GM12865 (cell line): ENCODE results near the gene PLAC9.
"Not testable (repeated sequence)": the region's sequence is repeated elsewhere in the genome, so short reads cannot be mapped to it uniquely, and the experiment has no call there.

ENCODE experiments used
- DNase-seq: peaks from one replicate; pipeline ENCODE4 v3.0.0; 2010; ENCODE audit warnings: low read depth
- H3K4me3 ChIP-seq: 2 replicates; pipeline ENCODE4 v1.5.1; 2011; ENCODE audit warnings: mild to moderate bottlenecking, low read depth, low read length, control low read depth
- CTCF ChIP-seq: IDR thresholded peaks from 2 replicates; pipeline ENCODE4 v1.5.1; 2011; ENCODE audit warnings: low read length, control low read depth, low read depth, inconsistent platforms; ENCODE audit not compliant: insufficient read depth; ENCODE audit errors: missing control alignments

PLAC9 gene

DNA sequence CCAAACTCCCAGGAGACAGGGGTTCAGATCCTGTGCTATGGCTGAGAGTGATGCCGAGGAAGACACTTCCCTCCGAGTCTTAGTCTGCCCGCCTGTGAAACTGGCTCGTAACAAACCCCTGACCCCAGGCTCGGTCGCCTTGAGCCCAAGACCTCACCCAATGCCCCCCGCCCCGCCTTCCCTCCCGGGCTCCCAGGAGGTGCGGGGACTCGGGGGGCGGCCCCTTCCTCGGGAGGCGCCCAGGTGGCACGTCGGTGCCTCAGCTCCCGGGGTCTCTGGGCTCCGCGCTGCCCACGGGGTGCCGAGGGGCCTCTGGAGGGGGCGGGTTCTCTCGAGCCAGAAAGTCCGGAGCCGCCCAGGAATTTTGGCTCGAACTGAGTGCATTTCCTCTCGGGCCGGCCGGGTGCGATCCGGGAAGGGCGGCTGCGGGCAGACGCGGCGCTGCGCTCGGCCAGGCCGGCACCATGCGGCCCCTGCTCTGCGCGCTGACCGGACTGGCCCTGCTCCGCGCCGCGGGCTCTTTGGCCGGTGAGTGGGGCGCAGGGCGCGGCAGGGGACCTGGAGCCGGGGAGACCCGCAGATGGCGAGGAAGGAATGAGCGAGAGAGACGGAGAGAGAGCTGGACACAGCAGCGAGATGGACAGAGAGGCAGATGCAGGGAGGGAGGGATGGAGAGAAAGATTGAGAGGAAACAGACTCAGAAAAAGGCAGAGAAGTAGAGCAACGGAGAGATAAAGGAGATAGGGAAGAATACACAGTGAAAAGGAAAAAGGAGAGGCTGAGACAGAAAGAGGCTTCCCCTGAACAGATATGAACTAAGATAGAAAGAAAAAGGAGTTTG is at the start of gene PLAC9:
Gene PLAC9 (plus strand): TSS at position 432 of the 841 bp plus-strand sequence. CDS start 33 bp downstream, at position 465.
- TF ChIP-seq CTCF, result no peak
- no peak within 1 kb of the TSS for H3K4me3 ChIP-seq
- no peak for DNase-seq

DNA sequence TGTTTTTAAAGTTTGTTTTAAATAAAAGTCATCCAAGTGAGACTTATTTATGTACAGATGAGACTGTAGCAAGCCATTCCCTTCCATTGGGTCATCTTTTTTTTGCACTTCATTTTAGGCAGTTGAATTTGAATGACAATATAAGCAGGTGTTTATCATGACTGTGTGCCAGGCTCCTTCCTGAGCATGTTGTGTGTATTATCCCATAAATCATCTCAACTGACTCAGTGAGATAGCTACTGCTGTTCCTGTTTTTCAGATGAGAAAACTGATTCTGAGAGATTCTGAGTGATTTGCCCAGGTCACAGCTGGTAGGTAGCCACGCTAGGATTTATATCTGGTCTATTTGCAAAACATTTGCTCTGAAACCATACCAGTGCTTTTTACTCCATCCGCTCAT is 42.4 kb upstream of the PLAC9 start:
- no peak overlapping the region for H3K4me3 ChIP-seq
- DNase-seq, result no peak
- no peak for TF ChIP-seq CTCF

DNA sequence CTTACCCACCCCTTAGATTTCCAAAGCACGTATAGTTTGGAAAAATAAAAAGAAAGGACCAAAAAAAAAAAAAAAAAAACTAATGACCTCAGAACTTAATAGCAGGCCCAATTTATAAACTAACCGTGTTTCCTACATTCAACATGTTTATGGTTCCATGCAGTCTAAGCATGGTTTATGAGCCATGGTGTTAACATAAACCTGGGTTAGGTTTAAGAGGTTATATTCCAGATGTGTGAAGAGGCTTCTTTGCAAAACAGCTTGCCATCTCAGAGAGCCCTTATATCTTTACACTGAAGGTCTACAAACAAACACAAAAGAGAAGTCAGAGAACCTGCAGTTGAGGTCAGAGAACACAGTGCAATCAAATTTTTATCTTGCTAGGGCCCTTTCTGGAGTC is 38.3 kb upstream of the PLAC9 start:
- no peak for TF ChIP-seq CTCF
- no peak for DNase-seq
- no peak overlapping the region for H3K4me3 ChIP-seq

GRCh38 chr10:80098272-80098671 is 34.3 kb upstream of the PLAC9 start:
- not testable (repeated sequence) for DNase-seq, H3K4me3 ChIP-seq

DNA sequence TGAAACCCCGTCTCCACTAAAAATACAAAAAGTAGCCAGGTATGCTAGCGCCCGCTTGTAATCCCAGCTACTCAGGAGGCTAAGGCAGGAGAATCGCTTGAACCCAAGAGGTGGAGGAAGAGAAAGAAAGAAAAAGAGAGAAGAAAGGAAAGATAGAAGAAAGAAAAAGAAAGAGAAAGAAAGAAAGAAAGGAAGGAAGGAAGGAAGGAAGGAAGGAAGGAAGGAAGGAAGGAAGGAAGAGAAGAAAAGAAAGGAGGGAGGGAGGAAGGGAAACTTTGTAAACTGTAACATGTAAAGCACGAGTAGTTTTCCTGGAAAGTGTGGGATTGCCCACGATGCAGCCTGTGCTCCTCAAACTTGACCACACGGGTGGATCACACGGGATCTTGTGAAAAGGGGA is 33.2 kb upstream of the PLAC9 start:
- H3K4me3 ChIP-seq, DNase-seq: not testable (repeated sequence)

DNA sequence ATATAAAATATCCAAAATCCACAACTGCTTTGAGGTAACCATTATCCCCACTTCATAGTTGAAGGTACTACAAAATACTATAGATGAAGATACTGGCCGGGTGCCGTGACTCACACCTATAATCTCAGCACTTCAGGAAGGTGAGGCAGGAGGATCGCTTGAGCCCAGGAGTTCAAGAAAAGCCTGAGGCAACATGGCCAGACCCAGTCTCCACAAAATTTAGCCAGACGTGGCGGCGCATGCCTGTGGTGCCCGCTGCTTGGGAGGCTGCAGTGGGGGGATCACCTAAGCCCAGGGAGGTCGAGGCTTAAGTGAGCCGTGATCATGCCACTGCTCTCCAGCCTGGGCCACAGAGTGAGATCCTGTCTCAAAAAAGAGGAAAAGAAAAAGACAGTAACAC is 32.4 kb upstream of the PLAC9 start:
- no peak overlapping the region for H3K4me3 ChIP-seq
- DNase-seq, result no peak

DNA sequence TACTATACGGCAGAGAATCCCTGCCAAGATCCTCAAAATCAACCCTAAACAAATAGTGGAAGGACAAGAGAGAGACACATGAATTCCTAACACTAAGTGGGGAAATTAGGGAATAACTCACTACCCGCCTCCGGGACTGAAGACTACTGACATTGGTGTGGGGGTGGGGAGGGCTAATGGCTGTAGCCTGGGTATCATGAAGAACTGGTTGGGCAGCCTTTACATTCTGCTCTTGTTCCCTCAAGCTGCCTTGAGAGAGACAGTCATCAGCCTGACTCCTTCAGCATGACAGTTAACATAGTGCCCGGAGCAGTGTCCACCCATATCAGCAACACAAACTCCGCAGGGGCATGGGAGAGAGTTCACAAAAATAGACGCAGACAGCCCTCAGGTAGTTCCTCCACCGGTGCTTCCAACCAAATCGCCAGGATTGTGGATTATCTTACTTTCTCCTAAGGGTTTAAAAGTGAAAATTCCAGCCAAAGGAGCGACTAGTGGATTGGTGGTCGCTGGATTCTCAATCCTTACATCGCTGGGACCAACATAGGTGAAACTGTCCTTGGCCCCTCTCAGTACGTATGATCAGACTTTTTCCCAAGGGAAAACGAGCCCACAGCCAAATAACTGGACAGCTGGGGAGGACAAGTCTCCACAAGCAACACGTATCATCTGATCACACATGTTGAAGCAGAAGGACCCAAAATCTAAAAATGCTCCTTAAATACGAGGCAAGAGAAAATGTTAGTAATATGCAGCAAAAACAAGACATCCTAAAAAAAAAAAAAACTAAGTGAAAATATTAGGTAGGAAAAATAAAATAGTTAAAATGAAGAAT is 31.5 kb upstream of the PLAC9 start:
- no peak for TF ChIP-seq CTCF
- H3K4me3 ChIP-seq, result no peak overlapping the region
- no peak for DNase-seq

More for the DNA sequence above, 32.4 kb upstream of the PLAC9 start:
- no peak for TF ChIP-seq CTCF
